Colon (tissue), 2 donors: ENCODE data around the gene ENKUR.

ENCODE experiments used
- FAIRE-seq: peaks from 2 replicates; lab custom pipeline; 2012; peaks lifted over from hg19 to GRCh38; lab: Jason Lieb, UNC
- donor health status: control.
- donor health status: control.

ENKUR gene, protein sequence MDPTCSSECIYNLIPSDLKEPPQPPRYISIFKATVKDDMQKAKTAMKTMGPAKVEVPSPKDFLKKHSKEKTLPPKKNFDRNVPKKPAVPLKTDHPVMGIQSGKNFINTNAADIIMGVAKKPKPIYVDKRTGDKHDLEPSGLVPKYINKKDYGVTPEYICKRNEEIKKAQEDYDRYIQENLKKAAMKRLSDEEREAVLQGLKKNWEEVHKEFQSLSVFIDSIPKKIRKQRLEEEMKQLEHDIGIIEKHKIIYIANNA

DNA sequence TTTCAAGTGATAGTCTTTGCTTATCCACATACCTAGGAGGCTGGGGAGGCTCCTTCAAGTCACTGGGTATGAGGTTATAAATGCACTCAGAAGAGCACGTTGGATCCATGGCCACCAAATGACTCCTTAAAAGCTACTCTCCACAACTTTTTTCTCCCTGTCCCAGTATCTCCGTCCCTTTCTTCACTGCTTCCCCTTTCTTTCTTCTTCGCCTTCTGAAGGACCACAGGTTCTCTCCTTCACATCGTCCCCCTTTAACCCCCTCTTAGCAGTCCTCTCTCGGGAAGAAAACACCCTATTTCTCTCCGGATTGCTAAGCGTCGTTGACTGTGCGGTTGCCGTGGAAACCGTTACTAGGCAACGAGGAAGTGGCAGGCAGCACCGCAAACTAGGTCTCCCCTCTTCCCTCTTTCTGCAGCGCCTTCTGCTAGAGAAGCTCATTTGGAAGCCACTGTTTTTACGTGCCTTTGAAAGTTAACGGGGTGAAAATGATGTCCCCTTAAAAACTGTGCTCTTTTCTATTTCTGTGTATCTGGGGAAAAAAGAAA, at the start of gene ENKUR:
Gene ENKUR (minus strand): TSS at position 331 of the 548 bp plus-strand sequence. CDS start 222 bp downstream, at position 109.
- no peak for FAIRE-seq

DNA sequence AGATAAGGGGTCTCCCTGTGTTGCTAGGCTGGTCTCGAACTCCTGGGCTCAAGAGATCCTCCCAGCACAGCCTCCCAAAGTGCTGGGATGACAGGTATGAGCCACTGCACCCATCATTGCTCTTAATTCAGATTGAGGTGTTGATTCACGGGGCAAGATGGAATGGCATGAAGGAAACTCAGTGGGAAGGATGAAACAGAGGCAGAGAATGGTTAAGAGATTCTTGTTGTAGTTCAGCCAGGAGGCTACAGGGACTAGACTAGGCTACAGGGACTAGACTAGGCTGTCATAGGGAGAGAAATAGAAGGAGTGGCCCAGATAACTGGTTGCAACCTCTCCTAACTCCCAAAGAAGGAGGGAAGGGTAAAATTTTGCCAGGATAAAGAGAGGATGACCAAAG, 48.4 kb upstream of the ENKUR start:
- FAIRE-seq = no peak

- FAIRE-seq = no peak
These were observed 47.7 kb upstream of the ENKUR start for GRCh38 chr10:25063644-25064043.

DNA sequence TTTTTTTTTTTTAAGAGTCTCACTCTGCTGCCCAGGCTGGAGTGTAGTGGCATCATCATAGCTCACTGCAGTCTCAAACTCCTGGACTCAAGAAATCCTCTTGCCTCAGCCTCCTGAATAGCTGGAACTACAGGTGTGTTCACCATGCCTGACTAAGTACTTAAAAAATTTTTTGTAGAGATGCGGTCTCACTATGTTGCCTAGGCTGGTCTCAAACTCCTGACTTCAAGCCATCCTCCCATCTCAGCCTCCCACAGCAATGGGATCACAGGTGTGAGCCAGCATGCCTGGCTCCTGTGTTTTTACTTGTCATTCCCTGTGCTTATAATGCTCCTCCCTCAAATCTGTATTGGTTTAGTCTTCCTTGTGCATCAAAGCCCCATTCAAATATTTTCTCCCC, 47.2 kb upstream of the ENKUR start:
- FAIRE-seq = no peak

DNA sequence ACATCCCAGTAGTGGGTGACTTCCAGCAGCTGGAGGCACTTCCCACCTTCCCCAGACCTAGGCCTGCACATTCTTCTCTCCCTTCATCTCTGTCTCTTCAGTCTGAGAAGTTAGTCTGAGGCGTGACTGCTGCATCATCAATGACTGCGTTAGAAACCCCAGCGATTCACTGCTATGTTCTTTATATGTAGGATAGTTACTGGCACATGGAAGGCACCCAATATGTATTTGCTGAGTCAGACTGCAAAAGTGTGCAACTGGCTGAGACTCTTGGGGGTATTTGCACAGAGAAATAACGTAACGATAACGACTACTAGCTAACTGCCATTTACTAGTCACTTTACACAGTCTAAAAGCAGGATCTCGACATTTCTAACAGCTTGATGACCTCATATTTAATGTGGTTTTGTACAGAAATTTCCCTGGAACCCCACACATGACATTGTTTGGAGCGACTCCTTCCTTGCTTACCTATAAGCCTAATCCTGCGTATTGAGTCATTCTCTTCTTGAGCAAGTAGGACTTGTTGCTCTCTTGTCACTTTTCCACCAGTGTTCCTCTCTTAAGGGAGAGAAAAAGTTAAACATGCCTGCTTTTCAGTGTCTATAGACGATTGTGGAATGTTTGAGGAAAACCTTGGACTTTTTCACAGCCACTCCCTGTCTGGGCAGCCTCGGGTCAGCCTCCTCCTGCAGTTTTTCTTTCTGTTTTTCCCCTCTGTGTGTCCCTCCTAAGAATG, 45.9 kb upstream of the ENKUR start:
- no peak for FAIRE-seq

GRCh38 chr10:25061125-25061524, 45.2 kb upstream of the ENKUR start:
- FAIRE-seq = no peak

DNA sequence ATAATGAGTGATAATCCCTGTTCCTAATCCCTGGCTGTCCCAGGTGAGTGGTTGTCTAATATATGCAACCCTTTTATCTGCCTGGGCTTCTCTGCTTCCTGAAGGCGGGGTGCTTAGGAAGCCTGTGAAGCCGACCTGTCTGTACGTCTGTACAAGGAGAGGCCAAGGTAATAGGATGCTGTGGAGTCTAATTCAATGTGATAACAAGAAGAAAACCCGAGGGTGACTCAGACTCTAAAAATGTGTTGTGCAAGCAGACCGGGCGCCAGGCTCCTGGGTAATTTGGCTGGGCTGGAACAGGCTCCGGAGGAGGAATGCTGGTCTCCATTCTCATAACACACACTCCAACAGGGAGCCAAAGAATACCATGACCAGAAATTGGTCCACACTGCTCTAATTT, 44.0 kb upstream of the ENKUR start:
- no peak for FAIRE-seq

GRCh38 chr10:25057886-25058285, 41.9 kb upstream of the ENKUR start:
- no peak for FAIRE-seq

DNA sequence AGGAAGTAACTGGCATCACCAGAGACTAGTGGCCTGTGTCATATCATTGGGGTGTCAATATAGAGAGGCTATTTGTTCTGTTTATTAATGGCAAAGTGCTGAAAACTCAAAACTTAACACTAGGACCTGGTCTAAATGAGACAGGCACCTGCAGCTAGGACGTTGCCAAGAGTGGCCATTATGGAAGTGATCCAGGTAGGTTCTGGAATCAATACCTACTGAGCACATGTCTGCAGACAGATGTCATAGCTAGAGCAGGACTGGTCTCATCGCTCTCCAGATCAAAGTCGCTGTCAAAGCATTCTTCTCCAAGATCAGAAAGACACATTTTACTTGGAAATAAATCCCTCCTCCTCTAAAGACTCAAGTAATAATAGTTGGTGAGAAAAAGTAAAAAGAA, 40.8 kb upstream of the ENKUR start:
- no peak for FAIRE-seq

DNA sequence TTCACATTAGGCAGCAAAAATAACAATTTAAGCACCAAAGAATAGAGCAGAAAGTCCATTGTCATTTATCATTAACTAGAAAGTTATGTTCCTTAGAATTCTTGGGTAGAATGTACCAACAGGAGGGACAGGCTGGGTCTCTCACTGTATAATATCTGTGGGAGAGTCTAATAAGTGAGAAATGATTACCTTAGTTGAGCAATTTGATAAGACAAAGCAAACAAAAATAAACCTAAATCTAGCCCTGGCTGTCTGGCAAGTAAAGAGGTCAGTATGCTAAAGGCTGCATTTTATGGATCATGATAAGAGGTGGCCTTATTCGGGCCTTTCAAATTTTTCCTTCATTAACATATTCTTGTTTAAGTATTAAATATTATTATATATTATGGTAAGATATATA, 36.1 kb upstream of the ENKUR start:
- FAIRE-seq = no peak

DNA sequence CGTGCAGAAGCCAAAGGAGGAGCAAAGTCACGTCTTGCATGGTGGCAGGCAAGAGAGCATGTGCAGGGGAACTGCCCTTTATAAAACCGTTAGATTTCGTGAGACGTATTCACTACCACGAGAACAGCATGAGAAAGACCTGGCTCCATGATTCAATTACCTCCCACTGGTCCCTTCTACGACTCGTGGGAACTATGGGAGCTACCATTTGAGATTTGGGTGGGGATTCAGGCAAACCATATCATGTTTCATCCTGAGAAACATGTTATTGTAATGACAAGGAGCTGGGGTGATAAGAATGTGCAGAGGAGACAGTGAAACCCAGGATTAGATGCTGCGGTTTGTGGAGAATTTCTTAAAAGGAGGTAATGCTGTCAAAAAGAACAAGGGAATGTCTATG, 34.4 kb upstream of the ENKUR start:
- FAIRE-seq = no peak

GRCh38 chr10:25049966-25050365, 34.0 kb upstream of the ENKUR start:
- no peak for FAIRE-seq

- no peak for FAIRE-seq
These were observed 32.5 kb upstream of the ENKUR start for GRCh38 chr10:25048450-25048849.

DNA sequence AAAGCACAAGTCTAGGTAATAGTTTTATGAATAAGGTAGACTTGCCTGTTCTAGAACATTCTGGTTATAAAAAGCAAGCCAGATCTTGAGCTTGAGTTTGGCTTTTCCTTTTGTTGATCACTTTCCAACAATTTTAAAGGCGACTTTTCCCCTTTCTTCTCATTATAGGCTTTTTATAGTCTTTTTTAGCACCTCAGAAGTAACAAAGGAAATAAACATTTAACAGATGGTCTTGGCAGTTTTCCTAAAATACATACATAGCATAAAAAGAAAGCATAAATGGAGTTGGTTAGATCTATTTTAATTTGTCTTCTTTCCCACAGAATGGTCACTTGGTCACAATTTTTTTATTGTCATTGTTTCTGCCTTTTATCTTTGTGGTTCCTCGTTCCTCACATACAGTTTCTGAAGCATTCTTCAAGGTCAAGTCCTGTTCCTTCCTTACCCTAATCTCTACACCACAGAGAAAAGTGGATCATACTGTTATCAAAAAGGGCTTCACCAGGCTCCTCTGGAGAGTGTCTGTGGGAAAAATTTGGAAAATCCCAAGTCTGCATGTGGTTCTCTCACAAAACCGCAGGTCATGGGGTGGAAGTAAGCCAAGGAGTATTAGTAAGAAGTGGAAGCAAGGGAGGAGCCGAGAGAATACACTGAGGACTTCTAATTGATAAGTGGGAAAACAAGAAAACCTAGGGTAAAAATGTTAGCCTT, 31.8 kb upstream of the ENKUR start:
- no peak for FAIRE-seq

- FAIRE-seq = no peak
These were observed 31.1 kb upstream of the ENKUR start for GRCh38 chr10:25047088-25047487.

- no peak for FAIRE-seq
These were observed 30.7 kb upstream of the ENKUR start for GRCh38 chr10:25046641-25047040.

DNA sequence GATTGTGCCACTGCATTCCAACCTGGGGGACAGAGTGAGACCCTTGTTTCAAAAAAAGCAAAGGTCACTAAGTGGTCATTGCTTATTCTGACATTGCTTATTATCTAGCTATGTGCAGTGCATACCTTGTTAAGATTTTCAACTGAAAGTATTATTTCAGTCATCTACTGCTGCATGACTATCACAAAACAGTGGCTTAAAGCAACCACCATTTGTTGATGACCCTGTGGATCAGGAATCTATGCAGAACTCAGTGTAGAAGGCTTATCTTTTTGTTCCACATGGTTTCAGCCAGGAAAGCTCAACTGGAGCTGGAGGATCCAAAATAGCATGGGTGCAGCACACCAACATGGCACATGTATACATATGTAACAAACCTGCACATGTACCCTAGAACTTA, 23.6 kb upstream of the ENKUR start:
- FAIRE-seq = no peak

DNA sequence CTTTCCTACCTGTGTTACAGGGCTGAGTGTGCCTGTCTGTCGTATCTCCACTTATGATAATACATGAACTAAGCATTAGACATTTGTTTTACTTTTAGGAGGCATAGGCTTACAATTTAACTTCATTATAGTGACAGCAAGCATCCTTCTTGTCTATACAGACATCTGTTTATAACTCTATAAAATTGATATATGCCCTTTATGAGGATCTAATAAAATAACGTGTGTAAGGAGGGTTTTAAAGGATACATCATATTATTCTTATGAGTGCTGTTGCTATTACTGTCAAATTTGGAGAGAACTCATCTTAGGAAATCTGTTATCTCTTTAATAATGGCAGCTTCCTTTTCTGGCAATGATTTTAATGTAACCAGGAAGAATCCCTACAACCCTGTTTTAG, 22.4 kb upstream of the ENKUR start:
- FAIRE-seq = no peak

DNA sequence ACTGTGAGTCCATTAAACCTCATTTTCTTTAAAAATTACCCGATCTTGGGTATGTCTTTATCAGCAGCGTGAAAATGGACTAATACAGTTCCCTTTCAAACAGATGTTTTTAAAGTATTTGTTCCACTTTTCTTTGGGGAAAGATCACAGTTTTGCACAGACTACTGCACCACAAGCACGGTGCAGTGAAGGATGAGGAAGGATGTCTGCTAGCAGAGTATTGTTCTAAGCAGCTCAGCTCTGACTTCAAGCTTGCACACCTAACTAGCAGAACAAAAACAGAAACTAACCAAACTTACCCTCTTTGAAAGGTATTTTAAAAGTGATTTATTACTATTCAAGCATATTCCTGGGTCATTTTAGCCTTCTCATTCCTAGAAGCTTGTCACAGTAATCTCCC, 20.4 kb upstream of the ENKUR start:
- no peak for FAIRE-seq

DNA sequence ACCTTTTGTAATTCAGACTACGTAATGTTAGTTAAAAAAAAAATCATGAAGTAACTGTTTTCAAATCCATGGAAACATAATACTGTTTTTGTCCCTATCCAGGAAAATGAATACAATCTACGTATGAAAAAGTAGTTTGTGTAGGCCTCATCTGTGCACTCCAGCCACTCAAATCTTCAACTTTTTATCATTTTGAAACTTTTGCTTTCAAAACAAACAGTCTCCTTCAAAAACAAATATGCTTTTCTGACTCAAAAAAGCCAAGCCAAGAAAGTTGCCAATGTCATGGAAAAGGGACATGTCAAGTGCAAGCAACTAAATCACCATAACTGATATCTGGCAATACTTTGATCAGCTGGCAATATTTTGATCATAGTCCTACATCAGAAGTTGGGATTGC, 13.6 kb upstream of the ENKUR start:
- FAIRE-seq = no peak

GRCh38 chr10:25028711-25029110, 12.8 kb upstream of the ENKUR start:
- FAIRE-seq = no peak

DNA sequence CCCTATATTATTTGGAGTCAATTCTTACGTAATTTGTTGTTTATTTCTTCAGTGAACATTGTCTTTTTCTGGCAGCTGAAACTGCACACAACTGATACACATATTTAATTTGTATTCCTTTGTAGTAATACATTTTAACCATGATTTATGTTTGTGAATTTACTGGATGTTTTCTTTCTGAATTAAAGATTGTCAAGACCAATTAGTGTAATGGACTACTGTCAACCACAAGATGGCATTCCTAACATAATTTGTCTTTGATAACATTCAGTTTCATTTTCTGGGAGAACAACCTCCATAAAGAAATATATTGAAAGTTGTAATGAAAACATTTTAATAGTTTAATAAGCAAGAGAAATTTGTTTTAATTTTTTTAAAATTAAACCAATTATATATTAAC, 10.5 kb upstream of the ENKUR start:
- peak; percentile 75 for FAIRE-seq

DNA sequence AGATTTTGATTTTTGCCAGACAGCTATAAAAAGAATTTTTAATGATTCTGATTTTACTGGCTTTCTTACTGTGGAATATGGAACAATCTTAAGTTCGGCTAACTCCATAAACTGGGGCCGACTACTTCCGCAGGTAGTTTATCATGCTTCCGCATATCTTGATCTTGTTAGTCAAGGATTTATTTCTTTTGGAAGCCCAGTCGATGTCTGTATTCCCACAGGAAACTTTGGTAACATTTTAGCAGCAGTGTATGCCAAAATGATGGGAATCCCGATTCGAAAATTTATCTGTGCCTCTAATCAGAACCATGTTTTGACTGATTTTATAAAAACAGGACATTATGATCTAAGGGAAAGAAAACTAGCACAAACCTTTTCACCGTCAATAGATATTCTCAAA, 8.6 kb upstream of the ENKUR start:
- FAIRE-seq = no peak
